Kidney (tissue), 14 donors: ENCODE data around the gene DPEP2NB. TPM values are rescaled to one million over a fixed set of nuclear protein-coding genes. Genes with fewer than 3 reads are reported as not detected.

Experiments used
- DNase-seq, 5 donors: peaks; one replicate each; pipeline ENCODE4 v3.0.0-alpha.2; 2013 to 2020
- FAIRE-seq: peaks from 2 replicates; lab custom pipeline; 2012; peaks lifted over from hg19 to GRCh38; lab: Jason Lieb, UNC
- H3K27ac ChIP-seq, 2 donors: one replicate each; pipeline ENCODE4 v1.7.0; 2013; ENCODE audit warnings: low read depth in 2 of 2, low read length in 2 of 2, inconsistent platforms in 1 of 2
- H3K27me3 ChIP-seq: one replicate; pipeline ENCODE4 v1.7.1; 2013; ENCODE audit warnings: low read length, inconsistent platforms; ENCODE audit not compliant: control insufficient read depth, insufficient read depth
- H3K36me3 ChIP-seq, 3 donors: one replicate each; pipeline versions ENCODE4 v1.7.0 to v1.7.1; 2013; ENCODE audit warnings: low read length in 3 of 3, control low read depth in 1 of 3, inconsistent platforms in 1 of 3; ENCODE audit not compliant: insufficient read depth in 3 of 3, control insufficient read depth in 2 of 3
- H3K4me1 ChIP-seq, 3 donors: one replicate each; pipeline versions ENCODE4 v1.7.0 to v1.7.1; 2013; ENCODE audit warnings: low read length in 3 of 3, inconsistent platforms in 1 of 3, low read depth in 1 of 3; ENCODE audit not compliant: control insufficient read depth in 2 of 3, insufficient read depth in 2 of 3
- H3K4me3 ChIP-seq, 3 donors: one replicate each; pipeline versions ENCODE4 v1.7.0 to v1.8.1; 2013; ENCODE audit warnings: low read length in 3 of 3, control low read depth in 1 of 3, inconsistent platforms in 1 of 3
- H3K9ac ChIP-seq, 3 donors: one replicate each; pipeline versions ENCODE4 v1.7.0 to v1.7.1; 2013; ENCODE audit warnings: low read length in 3 of 3, control low read depth in 1 of 3, inconsistent platforms in 1 of 3
- H3K9me3 ChIP-seq, 3 donors: one replicate each; pipeline versions ENCODE4 v1.7.0 to v1.7.1; 2013; ENCODE audit warnings: low read length in 3 of 3, control low read depth in 1 of 3, inconsistent platforms in 1 of 3; ENCODE audit not compliant: control insufficient read depth in 2 of 3, insufficient read depth in 1 of 3
- CTCF ChIP-seq: IDR thresholded peaks from 3 replicates; pipeline ENCODE4 v1.5.1; 2012; ENCODE audit warnings: mild to moderate bottlenecking, moderate library complexity, borderline replicate concordance; ENCODE audit not compliant: insufficient read depth; ENCODE audit errors: extremely low read depth
- intact Hi-C: fragments of 100-400 bp; cut with DNase I; formaldehyde crosslinking; loops from one replicate; pipeline ENCODE4 v1.11.1; 2022
- polyA plus RNA-seq: library from polyadenylated mRNA; stranded (reverse); fragments of 350-450 nt; fragmentation: Illumina TruSeq; extraction: RNeasy Lipid Tissue Mini Kit (QIAGEN cat#74804); gene quantifications from one replicate; pipeline ENCODE4 v1.2.3, GENCODE V29; 2014; ENCODE audit warnings: low read depth, low replicate concordance; ENCODE audit not compliant: insufficient read depth
- total RNA-seq: library from RNA; stranded (reverse); fragmentation: NEBNext Ultra II Directional; extraction: Animal tissue kit (Norgen Biotek cat#: 25700); gene quantifications from one replicate; pipeline ENCODE4 v1.2.1, GENCODE V29; 2021
- donor health status: control.
- donor health status: control.
- donor health status: control.
- donor health status: control.
- donor health status: control.
- donor health status: DM: yes; HTN: yes; CAD: no.
- donor health status: Normal renal cell carcinoma (clear cell type).

DPEP2NB gene
- total and polyA plus RNA-seq, 2 donors from 2014 or later = not detected

DNA sequence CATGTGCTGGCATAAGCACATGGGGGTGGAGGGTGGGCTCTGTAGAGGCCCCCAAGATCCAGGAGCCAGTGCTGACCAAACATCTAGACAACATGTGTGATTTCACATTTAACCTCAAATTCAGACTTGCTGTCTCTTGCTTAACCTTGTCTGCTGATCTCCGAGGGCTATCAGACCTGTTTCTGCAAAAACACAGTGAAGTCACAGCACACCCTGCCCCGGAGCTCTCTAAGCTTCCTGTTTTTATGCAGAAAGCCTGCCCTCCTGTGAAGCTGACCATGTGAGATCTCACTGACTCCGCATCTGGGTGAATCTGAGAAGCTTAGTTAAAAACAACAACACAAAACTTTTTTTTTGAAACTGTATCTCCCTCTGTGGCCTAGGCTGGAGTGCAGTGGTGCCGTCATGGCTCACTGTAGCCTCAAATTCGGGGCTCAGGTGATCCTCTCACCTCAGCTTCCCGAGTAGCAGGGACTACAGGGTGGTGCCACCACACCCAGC, 9.9 kb downstream of the DPEP2NB start:
- DNase-seq = peak in 1 of 5 donors; percentile 20
- Histone ChIP-seq H3K4me3 (no peak overlapping the region), H3K27me3 (no peaks in the 10 kb centered on the region), H3K27ac (peak overlapping the region in 1 of 2 donors; percentile 55), H3K9me3 (no peaks in the 10 kb centered on the region), H3K4me1 (no peaks in the 10 kb centered on the region), H3K9ac (no peak overlapping the region), H3K36me3 (no peaks in the 10 kb centered on the region)
- intact Hi-C loops = no loop called here
- FAIRE-seq = no peak
- no peak for TF ChIP-seq CTCF

- DNase-seq (no peak), FAIRE-seq (no peak)
- no peaks in the 10 kb centered on the region for H3K27me3 ChIP-seq
- H3K4me3 ChIP-seq = no peak overlapping the region
- H3K9ac ChIP-seq = no peak overlapping the region
- H3K4me1 ChIP-seq = no peaks in the 10 kb centered on the region
- H3K9me3 ChIP-seq = no peaks in the 10 kb centered on the region
- intact Hi-C loops = no loop called here
- no peaks in the 10 kb centered on the region for H3K36me3 ChIP-seq
- H3K27ac ChIP-seq = peak overlapping the region in 1 of 2 donors; percentile 55
- no peak for TF ChIP-seq CTCF
Observed at GRCh38 chr16:68005211-68005610, 10.5 kb downstream of the DPEP2NB start.

DNA sequence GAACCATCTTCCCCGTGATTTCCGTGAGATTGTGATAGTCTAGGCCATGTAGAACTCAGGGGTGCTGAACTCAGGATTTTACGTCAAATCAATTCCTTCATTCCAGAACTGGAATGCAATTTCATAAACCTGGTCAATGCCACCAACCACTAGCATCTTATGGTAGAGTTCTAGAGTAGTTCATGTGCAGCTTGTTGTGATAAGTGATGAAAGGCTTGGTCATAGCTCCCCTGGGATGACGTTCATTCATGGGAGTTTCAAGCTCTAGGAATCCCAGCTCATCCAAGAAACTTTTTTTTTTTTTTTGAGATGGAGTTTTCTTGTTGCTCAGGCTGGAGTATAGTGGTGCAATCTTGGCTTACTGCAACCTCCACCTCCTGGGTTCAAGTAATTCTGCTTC, 12.7 kb downstream of the DPEP2NB start:
- no peak overlapping the region for H3K4me3 ChIP-seq
- FAIRE-seq = no peak

More for the DNA sequence above, 12.7 kb downstream of the DPEP2NB start:
- Histone ChIP-seq H3K9ac (no peak overlapping the region), H3K4me1 (peaks cover 0 to 5% (median 3%) of the 10 kb centered on the region in 3 donors), H3K27ac (no peak overlapping the region), H3K27me3 (no peaks in the 10 kb centered on the region), H3K36me3 (no peaks in the 10 kb centered on the region), H3K9me3 (no peaks in the 10 kb centered on the region)
- intact Hi-C loops = no loop called here
- no peak for DNase-seq
- no peak for TF ChIP-seq CTCF
